C4-2B (cell line): ENCODE results near the gene WNT2B.

Experiments used
- ZFX ChIP-seq: fragments of 450-650 bp; IDR thresholded peaks from 2 replicates; pipeline ENCODE4 v1.6.1; 2017
- TF ChIP-seq, protein P1 (sequence below): fragments of 450-650 bp; conservative IDR thresholded peaks from 2 replicates; pipeline ENCODE4 v1.5.1; 2017; ENCODE audit warnings: mild to moderate bottlenecking

- TF ChIP-seq, protein P1, sequence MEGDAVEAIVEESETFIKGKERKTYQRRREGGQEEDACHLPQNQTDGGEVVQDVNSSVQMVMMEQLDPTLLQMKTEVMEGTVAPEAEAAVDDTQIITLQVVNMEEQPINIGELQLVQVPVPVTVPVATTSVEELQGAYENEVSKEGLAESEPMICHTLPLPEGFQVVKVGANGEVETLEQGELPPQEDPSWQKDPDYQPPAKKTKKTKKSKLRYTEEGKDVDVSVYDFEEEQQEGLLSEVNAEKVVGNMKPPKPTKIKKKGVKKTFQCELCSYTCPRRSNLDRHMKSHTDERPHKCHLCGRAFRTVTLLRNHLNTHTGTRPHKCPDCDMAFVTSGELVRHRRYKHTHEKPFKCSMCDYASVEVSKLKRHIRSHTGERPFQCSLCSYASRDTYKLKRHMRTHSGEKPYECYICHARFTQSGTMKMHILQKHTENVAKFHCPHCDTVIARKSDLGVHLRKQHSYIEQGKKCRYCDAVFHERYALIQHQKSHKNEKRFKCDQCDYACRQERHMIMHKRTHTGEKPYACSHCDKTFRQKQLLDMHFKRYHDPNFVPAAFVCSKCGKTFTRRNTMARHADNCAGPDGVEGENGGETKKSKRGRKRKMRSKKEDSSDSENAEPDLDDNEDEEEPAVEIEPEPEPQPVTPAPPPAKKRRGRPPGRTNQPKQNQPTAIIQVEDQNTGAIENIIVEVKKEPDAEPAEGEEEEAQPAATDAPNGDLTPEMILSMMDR, result no peak
- TF ChIP-seq ZFX, result no peak
Observed at GRCh38 chr1:112532064-112532463, 23.3 kb downstream of the WNT2B start.
